ENCODE results near the gene ARMH3.

DNA sequence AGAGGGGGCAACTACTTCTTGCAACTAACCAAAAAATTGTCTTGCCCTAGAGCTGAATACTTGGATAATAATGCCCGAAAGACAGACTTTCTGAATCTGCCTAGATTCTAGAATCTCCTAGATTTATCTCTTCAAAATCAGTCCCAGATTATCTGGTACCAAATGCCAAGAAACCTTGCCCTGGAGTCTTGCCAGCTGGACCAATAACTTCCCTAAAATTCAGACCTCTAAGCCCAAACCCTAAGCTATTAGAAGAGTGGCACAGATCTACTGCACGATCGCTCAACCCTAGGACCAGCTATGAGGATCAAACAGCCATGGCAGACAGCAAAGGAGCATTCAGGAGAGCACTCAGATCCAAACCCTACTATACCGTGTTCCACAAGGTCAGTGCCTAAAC, 45.0 kb downstream of the ARMH3 start:
- TF ChIP-seq, protein P1, sequence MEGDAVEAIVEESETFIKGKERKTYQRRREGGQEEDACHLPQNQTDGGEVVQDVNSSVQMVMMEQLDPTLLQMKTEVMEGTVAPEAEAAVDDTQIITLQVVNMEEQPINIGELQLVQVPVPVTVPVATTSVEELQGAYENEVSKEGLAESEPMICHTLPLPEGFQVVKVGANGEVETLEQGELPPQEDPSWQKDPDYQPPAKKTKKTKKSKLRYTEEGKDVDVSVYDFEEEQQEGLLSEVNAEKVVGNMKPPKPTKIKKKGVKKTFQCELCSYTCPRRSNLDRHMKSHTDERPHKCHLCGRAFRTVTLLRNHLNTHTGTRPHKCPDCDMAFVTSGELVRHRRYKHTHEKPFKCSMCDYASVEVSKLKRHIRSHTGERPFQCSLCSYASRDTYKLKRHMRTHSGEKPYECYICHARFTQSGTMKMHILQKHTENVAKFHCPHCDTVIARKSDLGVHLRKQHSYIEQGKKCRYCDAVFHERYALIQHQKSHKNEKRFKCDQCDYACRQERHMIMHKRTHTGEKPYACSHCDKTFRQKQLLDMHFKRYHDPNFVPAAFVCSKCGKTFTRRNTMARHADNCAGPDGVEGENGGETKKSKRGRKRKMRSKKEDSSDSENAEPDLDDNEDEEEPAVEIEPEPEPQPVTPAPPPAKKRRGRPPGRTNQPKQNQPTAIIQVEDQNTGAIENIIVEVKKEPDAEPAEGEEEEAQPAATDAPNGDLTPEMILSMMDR (IDR thresholded peaks at IDR 0.05): no peak
- TF ChIP-seq POLR2A (IDR thresholded peaks at IDR 0.05): no peak

Measured in testis (tissue), 2 donors.